Measurements from ENCODE around the gene MMRN1. TPM values are rescaled to one million over a fixed set of nuclear protein-coding genes. Genes with fewer than 3 reads are reported as not detected.

The MMRN1 gene, protein sequence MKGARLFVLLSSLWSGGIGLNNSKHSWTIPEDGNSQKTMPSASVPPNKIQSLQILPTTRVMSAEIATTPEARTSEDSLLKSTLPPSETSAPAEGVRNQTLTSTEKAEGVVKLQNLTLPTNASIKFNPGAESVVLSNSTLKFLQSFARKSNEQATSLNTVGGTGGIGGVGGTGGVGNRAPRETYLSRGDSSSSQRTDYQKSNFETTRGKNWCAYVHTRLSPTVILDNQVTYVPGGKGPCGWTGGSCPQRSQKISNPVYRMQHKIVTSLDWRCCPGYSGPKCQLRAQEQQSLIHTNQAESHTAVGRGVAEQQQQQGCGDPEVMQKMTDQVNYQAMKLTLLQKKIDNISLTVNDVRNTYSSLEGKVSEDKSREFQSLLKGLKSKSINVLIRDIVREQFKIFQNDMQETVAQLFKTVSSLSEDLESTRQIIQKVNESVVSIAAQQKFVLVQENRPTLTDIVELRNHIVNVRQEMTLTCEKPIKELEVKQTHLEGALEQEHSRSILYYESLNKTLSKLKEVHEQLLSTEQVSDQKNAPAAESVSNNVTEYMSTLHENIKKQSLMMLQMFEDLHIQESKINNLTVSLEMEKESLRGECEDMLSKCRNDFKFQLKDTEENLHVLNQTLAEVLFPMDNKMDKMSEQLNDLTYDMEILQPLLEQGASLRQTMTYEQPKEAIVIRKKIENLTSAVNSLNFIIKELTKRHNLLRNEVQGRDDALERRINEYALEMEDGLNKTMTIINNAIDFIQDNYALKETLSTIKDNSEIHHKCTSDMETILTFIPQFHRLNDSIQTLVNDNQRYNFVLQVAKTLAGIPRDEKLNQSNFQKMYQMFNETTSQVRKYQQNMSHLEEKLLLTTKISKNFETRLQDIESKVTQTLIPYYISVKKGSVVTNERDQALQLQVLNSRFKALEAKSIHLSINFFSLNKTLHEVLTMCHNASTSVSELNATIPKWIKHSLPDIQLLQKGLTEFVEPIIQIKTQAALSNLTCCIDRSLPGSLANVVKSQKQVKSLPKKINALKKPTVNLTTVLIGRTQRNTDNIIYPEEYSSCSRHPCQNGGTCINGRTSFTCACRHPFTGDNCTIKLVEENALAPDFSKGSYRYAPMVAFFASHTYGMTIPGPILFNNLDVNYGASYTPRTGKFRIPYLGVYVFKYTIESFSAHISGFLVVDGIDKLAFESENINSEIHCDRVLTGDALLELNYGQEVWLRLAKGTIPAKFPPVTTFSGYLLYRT
- total RNA-seq, result 1.6 and 1.7 TPM in 2 replicates
- long read RNA-seq, partial matches to known transcripts, result 6 of 6 reads
- long read RNA-seq, other reads (novel, unspliced or antisense), result 0 of 6 reads

DNA sequence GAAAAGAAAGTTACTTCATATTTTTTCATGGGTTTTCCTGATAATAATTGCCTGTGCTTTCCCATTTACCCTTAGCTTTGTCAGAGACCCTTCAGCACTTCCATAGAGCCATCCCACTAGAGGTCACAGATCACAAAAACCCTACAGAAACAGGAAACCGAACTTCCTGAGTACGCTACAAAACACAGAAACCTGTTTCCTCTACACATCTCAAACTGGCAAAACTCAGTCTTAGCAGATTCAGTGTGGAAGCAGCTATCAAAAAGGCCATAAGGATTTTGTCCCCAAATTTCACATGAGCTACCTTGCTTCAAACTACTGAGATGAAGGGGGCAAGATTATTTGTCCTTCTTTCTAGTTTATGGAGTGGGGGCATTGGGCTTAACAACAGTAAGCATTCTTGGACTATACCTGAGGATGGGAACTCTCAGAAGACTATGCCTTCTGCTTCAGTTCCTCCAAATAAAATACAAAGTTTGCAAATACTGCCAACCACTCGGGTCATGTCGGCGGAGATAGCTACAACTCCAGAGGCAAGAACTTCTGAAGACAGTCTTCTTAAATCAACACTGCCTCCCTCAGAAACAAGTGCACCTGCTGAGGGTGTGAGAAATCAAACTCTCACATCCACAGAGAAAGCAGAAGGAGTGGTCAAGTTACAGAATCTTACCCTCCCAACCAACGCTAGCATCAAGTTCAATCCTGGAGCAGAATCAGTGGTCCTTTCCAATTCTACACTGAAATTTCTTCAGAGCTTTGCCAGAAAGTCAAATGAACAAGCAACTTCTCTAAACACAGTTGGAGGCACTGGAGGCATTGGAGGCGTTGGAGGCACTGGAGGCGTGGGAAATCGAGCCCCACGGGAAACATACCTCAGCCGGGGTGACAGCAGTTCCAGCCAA is at the start of gene MMRN1:
MMRN1 (plus strand) TSS at position 206 of the 902 bp plus-strand sequence; CDS start at position 324, 118 bp downstream.
- H3K27ac Mint-ChIP-seq, result no peak within 1 kb of the TSS
- DNase-seq (ENCODE audit: low spot score, unreplicated experiment), result no peak
- TF ChIP-seq, protein P1, sequence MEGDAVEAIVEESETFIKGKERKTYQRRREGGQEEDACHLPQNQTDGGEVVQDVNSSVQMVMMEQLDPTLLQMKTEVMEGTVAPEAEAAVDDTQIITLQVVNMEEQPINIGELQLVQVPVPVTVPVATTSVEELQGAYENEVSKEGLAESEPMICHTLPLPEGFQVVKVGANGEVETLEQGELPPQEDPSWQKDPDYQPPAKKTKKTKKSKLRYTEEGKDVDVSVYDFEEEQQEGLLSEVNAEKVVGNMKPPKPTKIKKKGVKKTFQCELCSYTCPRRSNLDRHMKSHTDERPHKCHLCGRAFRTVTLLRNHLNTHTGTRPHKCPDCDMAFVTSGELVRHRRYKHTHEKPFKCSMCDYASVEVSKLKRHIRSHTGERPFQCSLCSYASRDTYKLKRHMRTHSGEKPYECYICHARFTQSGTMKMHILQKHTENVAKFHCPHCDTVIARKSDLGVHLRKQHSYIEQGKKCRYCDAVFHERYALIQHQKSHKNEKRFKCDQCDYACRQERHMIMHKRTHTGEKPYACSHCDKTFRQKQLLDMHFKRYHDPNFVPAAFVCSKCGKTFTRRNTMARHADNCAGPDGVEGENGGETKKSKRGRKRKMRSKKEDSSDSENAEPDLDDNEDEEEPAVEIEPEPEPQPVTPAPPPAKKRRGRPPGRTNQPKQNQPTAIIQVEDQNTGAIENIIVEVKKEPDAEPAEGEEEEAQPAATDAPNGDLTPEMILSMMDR (IDR thresholded peaks at IDR 0.05; ENCODE audit: unreplicated experiment), result no peak
- H3K4me1 Mint-ChIP-seq (ENCODE audit: low read depth), result peaks cover 7% of the 10 kb centered on the region
- H3K36me3 Mint-ChIP-seq (ENCODE audit: insufficient read depth), result no peaks in the 10 kb centered on the region
- H3K4me3 Mint-ChIP-seq (ENCODE audit: low read depth), result no peak within 1 kb of the TSS
- no peaks in the 10 kb centered on the region for H3K27me3 Mint-ChIP-seq
- no peaks in the 10 kb centered on the region for H3K9me3 Mint-ChIP-seq (ENCODE audit: low read depth)

DNA sequence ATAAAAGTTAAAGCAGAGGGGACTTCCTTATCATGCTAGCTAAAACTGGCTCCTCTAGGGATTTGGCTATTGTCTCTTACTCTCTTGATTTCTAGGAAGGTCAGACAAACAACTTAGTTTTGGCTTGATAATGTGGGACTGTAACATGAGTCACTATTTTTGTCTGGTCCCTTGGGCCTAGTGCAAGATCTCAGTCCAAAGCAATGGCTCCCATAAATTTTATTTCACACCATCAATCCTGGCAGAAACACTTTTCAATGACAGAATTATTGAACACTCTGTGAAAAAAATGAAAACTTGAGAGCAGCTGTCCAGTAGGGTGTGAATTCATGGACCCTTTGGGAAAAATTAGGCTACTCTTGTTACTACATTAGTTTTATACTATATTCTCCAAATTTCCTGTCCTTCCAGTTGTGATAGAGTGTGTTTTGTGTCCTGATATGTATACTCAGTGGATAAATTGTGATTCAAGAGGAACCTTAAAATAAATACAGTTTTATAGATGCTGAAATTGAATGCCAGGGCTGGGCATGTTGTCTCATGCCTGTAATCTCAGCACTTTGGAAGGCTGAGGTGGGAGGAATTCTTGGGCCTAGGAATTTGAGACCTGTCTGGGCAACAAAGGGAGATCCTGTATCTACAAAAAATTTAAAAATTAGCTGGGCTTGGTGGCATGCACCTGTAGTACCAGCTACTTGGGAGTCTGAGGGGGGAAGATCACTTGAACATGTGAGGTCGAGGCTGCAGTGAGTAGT is 46.9 kb upstream of the MMRN1 start:
- no peak overlapping the region for H3K27ac Mint-ChIP-seq
- no peak overlapping the region for H3K4me3 Mint-ChIP-seq (ENCODE audit: low read depth)
- H3K4me1 Mint-ChIP-seq (ENCODE audit: low read depth), result no peaks in the 10 kb centered on the region
- peaks cover 16% of the 10 kb centered on the region for H3K9me3 Mint-ChIP-seq (ENCODE audit: low read depth)
- H3K36me3 Mint-ChIP-seq (ENCODE audit: insufficient read depth), result peaks cover 3% of the 10 kb centered on the region
- H3K27me3 Mint-ChIP-seq, result no peaks in the 10 kb centered on the region
- no peak for DNase-seq (ENCODE audit: low spot score, unreplicated experiment)
- TF ChIP-seq, protein P1 (IDR thresholded peaks at IDR 0.05; ENCODE audit: unreplicated experiment), result no peak

DNA sequence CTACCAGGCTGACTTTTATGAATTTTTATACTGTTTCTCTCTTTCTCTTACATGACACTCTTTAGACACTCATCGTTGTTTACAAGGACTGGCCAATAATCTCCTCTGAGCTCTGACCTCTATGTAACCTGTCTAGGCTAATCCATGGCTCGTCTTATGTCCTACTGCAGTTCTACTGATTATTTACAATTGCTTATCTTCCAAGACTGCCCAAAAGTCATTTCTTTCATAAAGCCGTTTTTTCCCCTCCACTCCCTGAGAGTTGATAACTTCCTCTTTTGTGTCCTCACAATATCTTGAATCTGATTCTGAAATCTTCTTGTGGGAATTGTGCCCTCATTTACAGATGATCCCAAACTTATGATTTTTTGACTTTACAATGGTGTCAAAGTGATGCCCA is 39.4 kb upstream of the MMRN1 start:
- Mint-ChIP-seq H3K9me3 (ENCODE audit: low read depth) (peaks cover 16% of the 10 kb centered on the region), H3K4me3 (ENCODE audit: low read depth) (no peak overlapping the region), H3K4me1 (ENCODE audit: low read depth) (no peaks in the 10 kb centered on the region), H3K27ac (no peak overlapping the region), H3K36me3 (ENCODE audit: insufficient read depth) (peaks cover under 1% of the 10 kb centered on the region), H3K27me3 (no peaks in the 10 kb centered on the region)
- TF ChIP-seq, protein P1 (IDR thresholded peaks at IDR 0.05; ENCODE audit: unreplicated experiment), result no peak
- no peak for DNase-seq (ENCODE audit: low spot score, unreplicated experiment)

DNA sequence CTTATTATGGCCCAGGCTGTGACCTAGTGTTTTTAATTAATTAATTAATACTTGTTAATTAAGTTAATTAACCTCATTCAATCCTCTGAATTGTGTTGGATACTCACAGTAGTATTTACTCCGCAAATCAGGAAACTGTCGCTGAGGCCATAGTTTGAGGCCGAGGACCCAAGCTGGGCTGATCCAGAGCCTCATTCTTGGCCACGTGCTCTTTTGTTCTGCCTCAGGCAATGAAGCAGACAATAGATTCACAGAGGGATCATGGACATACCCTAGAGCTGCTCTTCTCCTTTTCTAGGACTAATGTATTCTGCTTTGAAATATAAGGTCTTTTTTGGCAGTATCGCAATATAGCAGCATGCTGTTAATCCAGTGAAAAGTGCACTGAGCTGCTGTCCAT is 33.7 kb upstream of the MMRN1 start:
- H3K9me3 Mint-ChIP-seq (ENCODE audit: low read depth), result peaks cover 6% of the 10 kb centered on the region
- TF ChIP-seq, protein P1 (IDR thresholded peaks at IDR 0.05; ENCODE audit: unreplicated experiment), result no peak
- H3K4me1 Mint-ChIP-seq (ENCODE audit: low read depth), result no peaks in the 10 kb centered on the region
- H3K4me3 Mint-ChIP-seq (ENCODE audit: low read depth), result no peak overlapping the region
- no peaks in the 10 kb centered on the region for H3K27me3 Mint-ChIP-seq
- no peak for DNase-seq (ENCODE audit: low spot score, unreplicated experiment)
- no peak overlapping the region for H3K27ac Mint-ChIP-seq
- H3K36me3 Mint-ChIP-seq (ENCODE audit: insufficient read depth), result no peaks in the 10 kb centered on the region
